Fibroblast of lung (primary cell): ENCODE measurements around the gene GABRB3. TPM values are rescaled to one million over a fixed set of nuclear protein-coding genes. Genes with fewer than 3 reads are reported as not detected.

Experiments used
- DNase-seq, 2 donors: peaks; one replicate each; pipeline versions ENCODE4 v3.0.0 to v3.0.0-alpha.2; 2010; ENCODE audit warnings: low read depth in 2 of 2
- H2AFZ ChIP-seq: 2 replicates; pipeline ENCODE4 v1.5.1; 2012; ENCODE audit warnings: low read length, control low read depth, inconsistent platforms
- H3K27ac ChIP-seq: 2 replicates; pipeline ENCODE4 v1.5.1; 2011; ENCODE audit warnings: low read length, control low read depth; ENCODE audit not compliant: insufficient read depth
- H3K27me3 ChIP-seq: 2 replicates; pipeline ENCODE4 v1.5.1; 2011; ENCODE audit warnings: mild to moderate bottlenecking, low read length; ENCODE audit not compliant: control insufficient read depth, insufficient read depth
- H3K36me3 ChIP-seq: 2 replicates; pipeline ENCODE4 v1.5.1; 2011; ENCODE audit warnings: low read length; ENCODE audit not compliant: control insufficient read depth, insufficient read depth
- H3K4me1 ChIP-seq: 2 replicates; pipeline ENCODE4 v1.5.1; 2011; ENCODE audit warnings: low read length; ENCODE audit not compliant: control insufficient read depth, insufficient read depth; ENCODE audit errors: extremely low read depth
- H3K4me2 ChIP-seq: 2 replicates; pipeline ENCODE4 v1.5.1; 2011; ENCODE audit warnings: low read length, control low read depth; ENCODE audit not compliant: insufficient read depth; ENCODE audit errors: extremely low read depth
- H3K4me3 ChIP-seq, 4 experiments: fragments of 200-600 bp in 1 of 4; sonication (generic) in 1 of 4; replicated peaks in 1 of 4; 2 replicates each; pipeline ENCODE4 v1.5.1; 2011 to 2016; ENCODE audit warnings: low read length in 4 of 4, low read depth in 3 of 4, mild to moderate bottlenecking in 3 of 4, control low read depth in 2 of 4, inconsistent platforms in 1 of 4, mixed read lengths in 1 of 4; ENCODE audit not compliant: insufficient read depth in 1 of 4; ENCODE audit errors: control extremely low read depth in 1 of 4
- H3K79me2 ChIP-seq: 2 replicates; pipeline ENCODE4 v1.5.1; 2012; ENCODE audit warnings: mild to moderate bottlenecking, low read length, inconsistent platforms; ENCODE audit not compliant: control insufficient read depth, insufficient read depth
- H3K9ac ChIP-seq: 2 replicates; pipeline ENCODE4 v1.5.1; 2011; ENCODE audit warnings: mild to moderate bottlenecking, low read length, control low read depth; ENCODE audit not compliant: insufficient read depth
- H3K9me3 ChIP-seq: 2 replicates; pipeline ENCODE4 v1.5.1; 2012; ENCODE audit warnings: low read depth, low read length; ENCODE audit not compliant: control insufficient read depth, insufficient read depth
- H4K20me1 ChIP-seq: 2 replicates; pipeline ENCODE4 v1.5.1; 2011; ENCODE audit warnings: low read length; ENCODE audit not compliant: control insufficient read depth, insufficient read depth; ENCODE audit errors: extremely low read depth
- EZH2 ChIP-seq: IDR thresholded peaks from 2 replicates; pipeline ENCODE4 v1.5.1; 2012; ENCODE audit warnings: low read length, control low read depth, mild to moderate bottlenecking; ENCODE audit errors: missing control alignments
- polyA plus RNA-seq, 2 donors: library from polyadenylated mRNA; depleted of rRNA in 1 of 2; stranded (reverse) in 1 of 2; unstranded in 1 of 2; fragments of >200 nt; gene quantifications; 2 replicates each; pipeline ENCODE4 v1.2.1, GENCODE V29; 2011 to 2012; ENCODE audit warnings: missing spikeins in 1 of 2
- total RNA-seq: library from RNA; depleted of rRNA; stranded (reverse); fragments of >200 nt; gene quantifications from 2 replicates; pipeline ENCODE4 v1.2.1, GENCODE V29; 2014
- TF ChIP-seq, protein P1 (sequence below), 2 donors: IDR thresholded peaks in 1 of 2; conservative IDR thresholded peaks in 1 of 2; 1 replicate in 1 of 2; 2 replicates in 1 of 2; pipeline ENCODE4 v1.5.1; 2011 to 2012; ENCODE audit warnings: low read length in 2 of 2, control low read depth in 1 of 2, inconsistent platforms in 1 of 2, low read depth in 1 of 2, mild to moderate bottlenecking in 1 of 2

Gene GABRB3
- total and polyA plus RNA-seq, 2 donors (not counting 1 experiment from before 2014, with no cell fraction given), result 1.1 to 1.5 TPM

DNA sequence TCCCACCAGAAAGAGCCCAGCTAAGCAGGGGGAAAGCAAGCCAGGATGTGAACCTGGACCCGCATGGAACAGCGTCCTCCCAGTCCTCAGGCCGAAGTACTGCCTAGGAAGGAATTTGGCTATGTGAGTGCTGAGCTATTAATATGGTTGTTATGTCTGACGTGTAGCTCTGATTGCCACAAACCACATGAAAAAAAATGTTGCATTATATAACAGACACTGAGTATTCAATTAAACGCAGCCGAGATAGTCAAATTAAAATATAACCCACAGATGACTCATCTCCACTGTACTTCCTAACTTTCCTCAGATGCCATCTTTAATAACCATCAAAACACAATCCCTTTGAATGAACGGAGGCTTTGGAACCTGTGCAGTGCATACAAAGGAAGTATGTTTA, 111.1 kb downstream of the GABRB3 start:
- Histone ChIP-seq H3K9ac (no peak overlapping the region), H3K79me2 (no peaks in the 10 kb centered on the region), H2AFZ (no peak overlapping the region), H4K20me1 (no peaks in the 10 kb centered on the region), H3K9me3 (no peaks in the 10 kb centered on the region), H3K4me1 (no peaks in the 10 kb centered on the region), H3K36me3 (no peaks in the 10 kb centered on the region), H3K27me3 (no peaks in the 10 kb centered on the region), H3K27ac (no peak overlapping the region), H3K4me2 (no peak overlapping the region), H3K4me3 (no peak overlapping the region)
- no peak for TF ChIP-seq EZH2
- TF ChIP-seq, protein P1, sequence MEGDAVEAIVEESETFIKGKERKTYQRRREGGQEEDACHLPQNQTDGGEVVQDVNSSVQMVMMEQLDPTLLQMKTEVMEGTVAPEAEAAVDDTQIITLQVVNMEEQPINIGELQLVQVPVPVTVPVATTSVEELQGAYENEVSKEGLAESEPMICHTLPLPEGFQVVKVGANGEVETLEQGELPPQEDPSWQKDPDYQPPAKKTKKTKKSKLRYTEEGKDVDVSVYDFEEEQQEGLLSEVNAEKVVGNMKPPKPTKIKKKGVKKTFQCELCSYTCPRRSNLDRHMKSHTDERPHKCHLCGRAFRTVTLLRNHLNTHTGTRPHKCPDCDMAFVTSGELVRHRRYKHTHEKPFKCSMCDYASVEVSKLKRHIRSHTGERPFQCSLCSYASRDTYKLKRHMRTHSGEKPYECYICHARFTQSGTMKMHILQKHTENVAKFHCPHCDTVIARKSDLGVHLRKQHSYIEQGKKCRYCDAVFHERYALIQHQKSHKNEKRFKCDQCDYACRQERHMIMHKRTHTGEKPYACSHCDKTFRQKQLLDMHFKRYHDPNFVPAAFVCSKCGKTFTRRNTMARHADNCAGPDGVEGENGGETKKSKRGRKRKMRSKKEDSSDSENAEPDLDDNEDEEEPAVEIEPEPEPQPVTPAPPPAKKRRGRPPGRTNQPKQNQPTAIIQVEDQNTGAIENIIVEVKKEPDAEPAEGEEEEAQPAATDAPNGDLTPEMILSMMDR (conservative IDR thresholded peaks at IDR 0.05 in 1 of 2, IDR thresholded peaks at IDR 0.05 in 1 of 2; ENCODE audit: low read depth in 1 of 2, low read length in 2 of 2), result no peak
- no peak for DNase-seq

DNA sequence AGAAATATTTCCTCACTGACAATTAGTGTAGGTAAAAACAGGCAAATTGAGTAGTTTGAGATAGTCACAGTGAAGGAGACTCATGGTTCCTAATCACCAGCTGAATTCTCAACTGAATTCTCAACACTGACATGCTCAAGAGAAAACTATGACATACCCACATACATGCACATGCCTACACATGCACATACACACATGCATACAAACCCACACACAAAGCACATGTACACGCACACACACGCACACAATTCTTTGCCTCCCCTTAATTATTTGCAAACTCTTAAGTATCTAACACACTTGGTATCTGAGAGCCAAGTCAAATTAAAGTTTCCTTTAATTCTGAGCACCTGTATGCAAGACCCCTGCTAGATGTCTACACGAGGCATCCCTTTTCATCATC, 111.8 kb downstream of the GABRB3 start:
- no peak for DNase-seq
- no peaks in the 10 kb centered on the region for H3K79me2 ChIP-seq
- H3K4me3 ChIP-seq, result no peak overlapping the region
- H4K20me1 ChIP-seq, result no peaks in the 10 kb centered on the region
- H3K9ac ChIP-seq, result no peak overlapping the region
- no peaks in the 10 kb centered on the region for H3K36me3 ChIP-seq
- no peak overlapping the region for H2AFZ ChIP-seq
- TF ChIP-seq, protein P1 (conservative IDR thresholded peaks at IDR 0.05 in 1 of 2, IDR thresholded peaks at IDR 0.05 in 1 of 2; ENCODE audit: low read depth in 1 of 2, low read length in 2 of 2), result no peak
- TF ChIP-seq EZH2, result no peak
- no peaks in the 10 kb centered on the region for H3K27me3 ChIP-seq
- no peak overlapping the region for H3K27ac ChIP-seq
- no peaks in the 10 kb centered on the region for H3K9me3 ChIP-seq
- no peaks in the 10 kb centered on the region for H3K4me1 ChIP-seq
- no peak overlapping the region for H3K4me2 ChIP-seq

DNA sequence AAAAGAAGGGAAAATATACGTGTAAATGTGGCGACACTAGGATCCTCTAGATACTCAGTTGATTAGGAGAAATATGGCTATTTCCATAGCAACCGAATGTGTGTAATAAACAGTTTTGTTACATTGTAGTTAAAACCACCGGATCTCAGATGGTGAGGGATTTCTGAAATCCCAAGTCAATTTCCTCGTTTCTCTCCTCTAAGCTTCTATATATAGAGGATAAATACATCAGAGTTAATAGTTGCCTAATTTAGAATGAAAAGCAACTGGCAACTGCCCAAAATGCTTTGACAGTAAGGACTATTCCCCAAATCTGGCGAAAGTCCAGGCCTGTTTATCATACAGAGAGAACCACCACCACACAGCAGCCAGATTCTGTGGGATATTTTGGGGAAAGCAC, 112.6 kb downstream of the GABRB3 start:
- H3K4me1 ChIP-seq, result no peaks in the 10 kb centered on the region
- H3K9me3 ChIP-seq, result no peaks in the 10 kb centered on the region
- no peaks in the 10 kb centered on the region for H3K36me3 ChIP-seq
- no peaks in the 10 kb centered on the region for H3K27me3 ChIP-seq
- H2AFZ ChIP-seq, result no peak overlapping the region
- TF ChIP-seq EZH2, result no peak
- TF ChIP-seq, protein P1 (conservative IDR thresholded peaks at IDR 0.05 in 1 of 2, IDR thresholded peaks at IDR 0.05 in 1 of 2; ENCODE audit: low read depth in 1 of 2, low read length in 2 of 2), result no peak
- no peak overlapping the region for H3K4me3 ChIP-seq
- no peak overlapping the region for H3K27ac ChIP-seq
- no peak for DNase-seq
- no peaks in the 10 kb centered on the region for H3K79me2 ChIP-seq
- no peak overlapping the region for H3K4me2 ChIP-seq
- H3K9ac ChIP-seq, result no peak overlapping the region
- H4K20me1 ChIP-seq, result no peaks in the 10 kb centered on the region
